Measurements from ENCODE around the gene NPAS3.

NPAS3 gene

GRCh38 chr14:33564774-33565630 lies 626.3 kb downstream of the NPAS3 start:
- DNase-seq = peak in 1 of 2 experiments; percentile 2

- DNase-seq = no peak
These were observed 627.4 kb downstream of the NPAS3 start for GRCh38 chr14:33566082-33566481.

- DNase-seq = peak; percentile 6 to 54
These were observed 628.5 kb downstream of the NPAS3 start for GRCh38 chr14:33567023-33567728.

- no peak for DNase-seq
These were observed 629.1 kb downstream of the NPAS3 start for GRCh38 chr14:33567731-33568130.

- no peak for DNase-seq
These were observed 630.4 kb downstream of the NPAS3 start for GRCh38 chr14:33568935-33569579.

- DNase-seq = no peak
These were observed 631.4 kb downstream of the NPAS3 start for GRCh38 chr14:33569821-33570687.

GRCh38 chr14:33570694-33571310 lies 632.1 kb downstream of the NPAS3 start:
- DNase-seq = no peak

- DNase-seq = no peak
These were observed 634.7 kb downstream of the NPAS3 start for GRCh38 chr14:33573301-33573880.

GRCh38 chr14:33576014-33576413 lies 637.3 kb downstream of the NPAS3 start:
- DNase-seq = no peak

- no peak for DNase-seq
These were observed 640.0 kb downstream of the NPAS3 start for GRCh38 chr14:33578461-33579216.

- no peak for DNase-seq
These were observed 641.6 kb downstream of the NPAS3 start for GRCh38 chr14:33580231-33580749.

- no peak for DNase-seq
These were observed 642.2 kb downstream of the NPAS3 start for GRCh38 chr14:33580841-33581240.

- no peak for DNase-seq
These were observed 646.0 kb downstream of the NPAS3 start for GRCh38 chr14:33584697-33585096.

GRCh38 chr14:33586806-33587205 lies 648.1 kb downstream of the NPAS3 start:
- DNase-seq = no peak

- no peak for DNase-seq
These were observed 649.1 kb downstream of the NPAS3 start for GRCh38 chr14:33587791-33588190.

- DNase-seq = no peak
These were observed 650.1 kb downstream of the NPAS3 start for GRCh38 chr14:33588771-33589170.

- DNase-seq = no peak
These were observed 650.7 kb downstream of the NPAS3 start for GRCh38 chr14:33589334-33589733.

GRCh38 chr14:33590891-33591630 lies 652.4 kb downstream of the NPAS3 start:
- no peak for DNase-seq

- no peak for DNase-seq
These were observed 653.6 kb downstream of the NPAS3 start for GRCh38 chr14:33592297-33592696.
